Fibroblast of lung (primary cell): ENCODE results near the gene ST6GALNAC1.

Experiments
- EZH2 ChIP-seq: IDR thresholded peaks from 2 replicates; pipeline ENCODE4 v1.5.1; 2012; ENCODE audit warnings: low read length, control low read depth, mild to moderate bottlenecking; ENCODE audit errors: missing control alignments
- TF ChIP-seq, protein P1 (sequence below), 2 donors: IDR thresholded peaks in 1 of 2; conservative IDR thresholded peaks in 1 of 2; 1 replicate in 1 of 2; 2 replicates in 1 of 2; pipeline ENCODE4 v1.5.1; 2011 to 2012; ENCODE audit warnings: low read length in 2 of 2, control low read depth in 1 of 2, inconsistent platforms in 1 of 2, low read depth in 1 of 2, mild to moderate bottlenecking in 1 of 2

DNA sequence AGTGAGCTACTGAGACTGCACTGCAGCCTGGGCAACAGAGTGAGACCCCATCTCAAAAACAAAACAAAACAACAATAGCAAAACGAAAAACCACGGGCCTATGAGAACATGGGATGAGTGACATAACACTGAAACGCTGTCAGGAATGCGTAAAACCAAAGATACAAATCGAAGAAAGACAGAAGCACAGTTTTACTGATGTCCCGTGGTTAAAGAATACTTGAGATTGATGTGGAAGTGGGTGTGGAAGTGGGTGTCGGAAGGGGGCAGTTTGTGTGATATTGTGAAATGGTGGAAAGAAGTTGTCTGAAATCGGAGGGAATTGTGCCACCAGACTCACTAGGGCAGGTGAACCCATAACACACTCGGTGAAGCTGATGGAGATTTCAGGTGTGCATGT lies 67.4 kb downstream of the ST6GALNAC1 start:
- TF ChIP-seq, protein P1, sequence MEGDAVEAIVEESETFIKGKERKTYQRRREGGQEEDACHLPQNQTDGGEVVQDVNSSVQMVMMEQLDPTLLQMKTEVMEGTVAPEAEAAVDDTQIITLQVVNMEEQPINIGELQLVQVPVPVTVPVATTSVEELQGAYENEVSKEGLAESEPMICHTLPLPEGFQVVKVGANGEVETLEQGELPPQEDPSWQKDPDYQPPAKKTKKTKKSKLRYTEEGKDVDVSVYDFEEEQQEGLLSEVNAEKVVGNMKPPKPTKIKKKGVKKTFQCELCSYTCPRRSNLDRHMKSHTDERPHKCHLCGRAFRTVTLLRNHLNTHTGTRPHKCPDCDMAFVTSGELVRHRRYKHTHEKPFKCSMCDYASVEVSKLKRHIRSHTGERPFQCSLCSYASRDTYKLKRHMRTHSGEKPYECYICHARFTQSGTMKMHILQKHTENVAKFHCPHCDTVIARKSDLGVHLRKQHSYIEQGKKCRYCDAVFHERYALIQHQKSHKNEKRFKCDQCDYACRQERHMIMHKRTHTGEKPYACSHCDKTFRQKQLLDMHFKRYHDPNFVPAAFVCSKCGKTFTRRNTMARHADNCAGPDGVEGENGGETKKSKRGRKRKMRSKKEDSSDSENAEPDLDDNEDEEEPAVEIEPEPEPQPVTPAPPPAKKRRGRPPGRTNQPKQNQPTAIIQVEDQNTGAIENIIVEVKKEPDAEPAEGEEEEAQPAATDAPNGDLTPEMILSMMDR (conservative IDR thresholded peaks at IDR 0.05 in 1 of 2, IDR thresholded peaks at IDR 0.05 in 1 of 2; ENCODE audit: low read depth in 1 of 2, low read length in 2 of 2): no peak
- no peak for TF ChIP-seq EZH2
